GM12892 (cell line): ENCODE data around the gene ITGB7.

ENCODE experiments used
- POLR2A ChIP-seq: IDR thresholded peaks from 2 replicates; pipeline ENCODE4 v1.6.1; 2011; ENCODE audit warnings: low read depth, low read length, control low read depth
- TAF1 ChIP-seq: IDR thresholded peaks from 2 replicates; pipeline ENCODE4 v1.6.1; 2011; ENCODE audit warnings: low read depth, mild to moderate bottlenecking, control low read depth, low read length, borderline replicate concordance

DNA sequence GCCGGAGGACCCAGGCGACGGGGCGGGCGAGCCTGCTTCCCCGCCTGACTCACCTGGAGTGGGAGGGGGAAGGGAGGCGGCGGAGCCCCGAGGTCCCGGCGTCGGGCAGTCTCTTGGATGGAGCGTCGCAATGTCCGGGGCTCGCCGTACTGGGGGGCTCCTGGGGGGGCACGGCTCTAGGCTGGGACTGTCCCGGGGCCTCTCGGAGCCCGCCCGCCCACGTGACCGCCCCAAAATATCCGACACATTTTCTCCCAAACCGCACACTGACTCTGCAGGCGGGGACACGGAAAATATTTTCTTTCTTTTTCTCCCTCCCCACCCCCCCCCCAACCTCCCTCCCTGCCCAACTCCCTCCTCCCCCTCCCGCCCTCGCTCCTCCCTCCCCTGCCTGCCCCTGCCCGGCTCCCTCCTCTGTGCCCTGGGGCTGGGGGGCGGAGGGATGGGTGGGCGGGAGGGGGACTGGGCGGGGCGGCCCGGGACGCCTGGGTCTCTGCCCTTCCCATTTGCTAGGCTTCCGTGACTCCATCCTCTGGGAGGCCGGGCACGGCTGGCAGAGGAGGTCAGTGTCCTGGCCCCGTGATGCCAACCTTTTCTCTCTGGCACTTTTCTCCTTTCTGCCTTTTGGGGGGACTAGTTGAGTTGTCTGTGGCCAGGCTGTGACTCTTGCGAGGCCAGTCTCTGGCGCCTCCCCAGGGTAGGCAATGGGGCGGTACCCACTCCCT lies 25.0 kb upstream of the ITGB7 start, which contains the start of gene RARG:
- TF ChIP-seq TAF1 (no peak), POLR2A (no peak)
